ENCODE measurements around the gene TM9SF2. TPM values are rescaled to one million over a fixed set of nuclear protein-coding genes. Genes with fewer than 3 reads are reported as not detected.
A peak's percentile ranks its signal among the peaks of the same experiment; 100 is the strongest.

TM9SF2 gene
- total and polyA plus RNA-seq, 9 donors, result 57.7 to 122 (median 70.6) TPM

DNA sequence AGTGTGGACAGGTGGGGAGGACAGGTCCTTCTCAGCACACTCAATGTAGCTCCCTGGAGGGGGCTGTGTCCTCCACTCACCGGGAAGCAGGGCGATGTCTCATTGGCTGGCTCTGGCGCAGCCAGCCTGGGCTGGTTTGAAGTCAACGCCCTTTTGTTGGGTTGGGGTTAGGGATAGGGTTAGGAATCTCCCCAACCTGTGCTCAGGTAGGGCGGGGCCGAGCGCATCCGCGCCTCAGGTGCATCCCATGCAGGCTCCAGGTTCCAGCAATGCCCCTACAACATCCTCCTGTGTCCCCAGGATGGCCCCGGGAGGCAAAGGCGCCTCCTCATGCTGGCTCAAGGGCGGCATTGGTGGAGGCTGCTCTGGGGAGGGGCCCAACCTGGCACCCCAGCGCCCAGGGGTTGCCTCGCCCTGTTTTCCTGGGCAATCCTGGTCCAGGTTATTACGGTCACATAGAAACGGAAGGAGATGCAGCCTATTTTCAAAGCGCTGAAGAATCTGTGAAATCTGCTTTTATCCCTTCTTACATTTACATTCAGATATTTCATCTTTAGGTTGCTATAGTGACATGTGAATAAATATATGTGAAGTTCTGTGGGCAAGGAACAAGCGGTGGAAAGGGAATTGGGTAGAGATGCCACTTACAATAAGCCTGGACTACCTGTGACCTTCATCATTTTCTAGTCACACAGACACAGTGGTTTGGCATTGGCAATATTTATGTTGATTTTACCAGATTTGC, 74.3 kb downstream of the TM9SF2 start:
- TF ChIP-seq POLR2A (IDR thresholded peaks at IDR 0.05) (no peak), EP300 (IDR thresholded peaks at IDR 0.05) (no peak)
- TF ChIP-seq, protein P1, sequence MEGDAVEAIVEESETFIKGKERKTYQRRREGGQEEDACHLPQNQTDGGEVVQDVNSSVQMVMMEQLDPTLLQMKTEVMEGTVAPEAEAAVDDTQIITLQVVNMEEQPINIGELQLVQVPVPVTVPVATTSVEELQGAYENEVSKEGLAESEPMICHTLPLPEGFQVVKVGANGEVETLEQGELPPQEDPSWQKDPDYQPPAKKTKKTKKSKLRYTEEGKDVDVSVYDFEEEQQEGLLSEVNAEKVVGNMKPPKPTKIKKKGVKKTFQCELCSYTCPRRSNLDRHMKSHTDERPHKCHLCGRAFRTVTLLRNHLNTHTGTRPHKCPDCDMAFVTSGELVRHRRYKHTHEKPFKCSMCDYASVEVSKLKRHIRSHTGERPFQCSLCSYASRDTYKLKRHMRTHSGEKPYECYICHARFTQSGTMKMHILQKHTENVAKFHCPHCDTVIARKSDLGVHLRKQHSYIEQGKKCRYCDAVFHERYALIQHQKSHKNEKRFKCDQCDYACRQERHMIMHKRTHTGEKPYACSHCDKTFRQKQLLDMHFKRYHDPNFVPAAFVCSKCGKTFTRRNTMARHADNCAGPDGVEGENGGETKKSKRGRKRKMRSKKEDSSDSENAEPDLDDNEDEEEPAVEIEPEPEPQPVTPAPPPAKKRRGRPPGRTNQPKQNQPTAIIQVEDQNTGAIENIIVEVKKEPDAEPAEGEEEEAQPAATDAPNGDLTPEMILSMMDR (IDR thresholded peaks at IDR 0.05), result no peak
- no peaks in the 10 kb centered on the region for H3K36me3 ChIP-seq
- H3K9me3 ChIP-seq, result no peaks in the 10 kb centered on the region
- no peak for DNase-seq
- intact Hi-C loops (cut with DNase I), result no loop called here
- peaks cover 4% of the 10 kb centered on the region for H3K4me1 ChIP-seq (ENCODE audit: insufficient read depth)
- H3K27ac ChIP-seq, result no peak overlapping the region
- no peak overlapping the region for H3K4me3 ChIP-seq
- 61 to 69% (median 66%) methylated on average over 18 of the region's 18 CpGs for WGBS, 3 donors
- no peaks in the 10 kb centered on the region for H3K27me3 ChIP-seq

DNA sequence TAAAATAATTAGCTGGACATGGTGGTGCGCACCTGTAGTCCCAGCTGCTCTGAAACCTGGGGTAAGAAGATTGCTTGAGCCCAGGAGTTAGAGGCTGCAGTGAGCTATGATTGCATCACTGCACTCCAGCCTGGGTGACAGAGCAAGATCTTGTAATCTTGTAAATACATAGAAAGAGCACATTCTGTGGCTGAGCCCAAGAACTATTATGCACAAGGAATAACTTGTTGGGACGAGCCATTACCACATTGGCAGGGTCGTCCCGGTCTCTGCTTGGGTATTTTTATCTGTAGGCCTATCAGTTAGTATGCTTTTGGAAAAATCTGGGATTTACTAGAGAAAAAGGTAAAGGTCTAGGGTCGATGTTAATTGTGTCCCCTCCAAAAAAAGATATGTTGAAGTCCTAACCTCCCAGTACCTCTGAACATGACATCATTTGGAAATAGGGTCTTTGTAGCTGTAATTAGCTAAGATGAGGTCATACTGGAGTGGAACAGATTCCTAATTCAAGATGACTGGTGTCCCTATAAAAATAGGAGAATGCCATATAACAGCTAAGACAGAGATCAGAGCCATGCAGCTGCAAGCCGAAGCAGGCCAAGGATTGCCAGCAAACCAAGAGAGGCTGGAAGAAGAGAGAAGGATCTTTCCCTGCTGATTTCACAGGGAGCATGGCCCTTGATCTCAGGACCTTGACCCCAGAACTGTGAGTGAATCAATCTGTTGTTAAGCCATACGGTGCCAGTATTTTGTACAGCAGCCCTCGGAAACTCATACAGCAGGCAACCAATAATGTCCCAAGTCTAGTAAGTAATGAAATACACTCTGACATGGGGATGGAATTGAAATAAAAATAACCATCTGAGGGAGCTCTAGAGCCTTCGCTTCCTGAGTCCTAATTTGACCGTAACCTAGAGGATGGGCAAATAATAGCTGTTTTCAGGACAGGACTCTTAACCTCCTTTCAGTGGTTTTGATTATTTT, 77.0 kb downstream of the TM9SF2 start:
- peak; percentile 42 to 64 (median 56) for DNase-seq
- Histone ChIP-seq H3K36me3 (no peaks in the 10 kb centered on the region), H3K27ac (peak overlapping the region in 1 of 2 donors; percentile 2), H3K9me3 (no peaks in the 10 kb centered on the region), H3K27me3 (no peaks in the 10 kb centered on the region), H3K4me3 (no peak overlapping the region), H3K4me1 (ENCODE audit: insufficient read depth) (peaks cover 4% of the 10 kb centered on the region)
- 47 to 51% (median 48%) methylated on average over 10 of the region's 10 CpGs for whole genome bisulfite sequencing, 3 donors
- intact Hi-C loops (cut with DNase I), result no loop called here
- no peak for TF ChIP-seq POLR2A (IDR thresholded peaks at IDR 0.05)
- TF ChIP-seq, protein P1 (IDR thresholded peaks at IDR 0.05), result peak in 2 of 3 donors; percentile 15 to 16
- no peak for TF ChIP-seq EP300 (IDR thresholded peaks at IDR 0.05)

DNA sequence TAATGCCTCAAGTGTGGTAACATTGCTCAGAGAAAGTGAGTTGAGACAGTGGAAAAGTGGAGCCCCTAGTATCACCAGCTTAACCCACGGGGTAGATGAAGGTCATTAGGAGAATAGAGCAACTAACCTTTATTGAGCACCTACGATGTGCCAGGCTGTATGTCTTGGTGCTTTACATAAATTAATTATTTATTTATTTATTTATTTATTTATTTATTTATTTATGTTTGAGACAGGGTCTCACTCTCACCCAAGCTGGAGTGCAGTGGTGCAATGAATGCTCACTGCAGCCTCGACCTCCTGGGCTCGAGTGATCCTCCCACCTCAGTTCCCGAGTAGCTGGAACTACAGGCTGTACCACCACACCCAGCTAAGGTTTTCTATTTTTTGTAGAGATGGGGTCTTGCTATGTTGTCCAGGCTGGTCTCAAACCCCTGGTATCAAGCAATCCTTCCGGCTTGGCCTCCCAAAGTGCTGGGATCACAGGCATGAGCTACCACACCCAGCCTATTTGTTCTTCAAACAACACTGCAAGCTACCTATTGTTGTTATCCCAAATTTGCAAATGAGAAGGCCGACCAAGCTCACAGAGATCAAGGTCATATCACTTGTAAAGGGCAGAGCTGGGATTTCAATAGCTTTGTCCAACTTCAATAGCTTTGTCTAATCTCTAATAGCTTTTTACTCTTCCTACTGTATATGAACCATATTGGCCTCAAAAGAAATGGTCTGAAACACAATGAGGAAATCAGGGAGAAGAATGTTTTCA, 79.4 kb downstream of the TM9SF2 start:
- Histone ChIP-seq H3K27ac (no peak overlapping the region), H3K4me1 (ENCODE audit: insufficient read depth) (peaks cover 4% of the 10 kb centered on the region), H3K36me3 (no peaks in the 10 kb centered on the region), H3K9me3 (no peaks in the 10 kb centered on the region), H3K4me3 (no peak overlapping the region), H3K27me3 (no peaks in the 10 kb centered on the region)
- DNase-seq, result no peak
- WGBS, 3 donors, result 87 to 92% (median 91%) methylated on average over 7 of the region's 7 CpGs
- no peak for TF ChIP-seq POLR2A (IDR thresholded peaks at IDR 0.05)
- TF ChIP-seq, protein P1 (IDR thresholded peaks at IDR 0.05), result no peak
- TF ChIP-seq EP300 (IDR thresholded peaks at IDR 0.05), result no peak
- intact Hi-C loops (cut with DNase I), result no loop called here

DNA sequence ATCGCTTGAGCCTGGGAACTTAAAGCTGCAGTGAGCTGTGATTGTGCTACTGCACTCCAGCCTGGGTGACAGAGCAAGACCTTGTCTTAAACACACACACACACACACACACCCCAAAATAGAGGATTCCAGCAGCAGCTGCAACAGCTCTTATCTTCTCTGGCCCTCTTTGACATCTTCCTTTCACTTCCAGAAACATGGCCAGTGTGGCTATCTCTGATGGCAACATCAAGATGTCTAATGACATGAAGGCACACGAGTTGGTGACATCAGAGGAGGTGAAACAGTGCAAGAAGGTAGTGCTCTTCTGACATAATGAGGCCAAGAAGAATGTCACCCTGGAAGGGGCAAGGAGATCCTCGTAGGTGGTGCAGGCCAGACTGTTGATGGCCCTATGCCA, 81.2 kb downstream of the TM9SF2 start:
- Histone ChIP-seq H3K9me3 (no peaks in the 10 kb centered on the region), H3K36me3 (no peaks in the 10 kb centered on the region), H3K27me3 (no peaks in the 10 kb centered on the region), H3K27ac (no peak overlapping the region), H3K4me1 (ENCODE audit: insufficient read depth) (peaks cover 4% of the 10 kb centered on the region), H3K4me3 (no peak overlapping the region)
- 46 to 75% (median 58%) methylated on average over 2 to 3 of the region's 3 CpGs for WGBS, 3 donors
- intact Hi-C loops (cut with DNase I), result no loop called here
- no peak for DNase-seq
- TF ChIP-seq, protein P1 (IDR thresholded peaks at IDR 0.05), result no peak
- TF ChIP-seq EP300 (IDR thresholded peaks at IDR 0.05), result no peak
- no peak for TF ChIP-seq POLR2A (IDR thresholded peaks at IDR 0.05)
